GM12878 (cell line): ENCODE measurements around the gene IGSF1.

Source experiments
- CBFB ChIP-seq: IDR thresholded peaks from 2 replicates; pipeline ENCODE4 v1.6.1; 2016; ENCODE audit warnings: antibody characterized with exemption, low read depth
- CEBPB ChIP-seq, 2 experiments: fragments of 150-350 bp in 1 of 2; IDR thresholded peaks; 2 replicates each; pipeline ENCODE4 v1.6.1; 2012 to 2014; ENCODE audit warnings: low read depth in 2 of 2, low read length in 2 of 2, borderline replicate concordance in 1 of 2, inconsistent platforms in 1 of 2
- E2F4 ChIP-seq: IDR thresholded peaks from 2 replicates; pipeline ENCODE4 v1.6.1; 2012; ENCODE audit warnings: low read depth, low read length, improper control_type of control experiment
- EZH2 ChIP-seq: IDR thresholded peaks from 2 replicates; pipeline ENCODE4 v1.6.1; 2012; ENCODE audit warnings: low read depth, mild to moderate bottlenecking, control low read depth, inconsistent platforms, low read length, borderline replicate concordance; ENCODE audit not compliant: control insufficient read depth
- MAX ChIP-seq: IDR thresholded peaks from 2 replicates; pipeline ENCODE4 v1.6.1; 2012; ENCODE audit warnings: low read depth, low read length, improper control_type of control experiment
- POLR2A ChIP-seq: IDR thresholded peaks from 2 replicates; pipeline ENCODE4 v1.6.1; 2011; ENCODE audit warnings: low read depth, mild to moderate bottlenecking, low read length
- POU2F2 ChIP-seq: IDR thresholded peaks from 3 replicates; pipeline ENCODE4 v1.6.1; 2011; ENCODE audit warnings: low read depth, mild to moderate bottlenecking, low read length, borderline replicate concordance
- SPI1 ChIP-seq: IDR thresholded peaks from 2 replicates; pipeline ENCODE4 v1.6.1; 2011; ENCODE audit warnings: low read depth, mild to moderate bottlenecking, low read length, moderate library complexity, borderline replicate concordance; ENCODE audit not compliant: insufficient read depth
- SREBF1 ChIP-seq: IDR thresholded peaks from 2 replicates; pipeline ENCODE4 v1.6.1; 2012; ENCODE audit warnings: mild to moderate bottlenecking, low read length
- YBX1 ChIP-seq: fragments of 450-650 bp; IDR thresholded peaks from 2 replicates; pipeline ENCODE4 v1.6.1; 2016; ENCODE audit warnings: antibody characterized with exemption
- ZBTB11 ChIP-seq: fragments of 450-650 bp; formaldehyde crosslinking; IDR thresholded peaks from 2 replicates; pipeline ENCODE4 v1.5.0; 2022; ENCODE audit warnings: mild to moderate bottlenecking, missing genetic modification characterization
- ZNF217 ChIP-seq: fragments of 450-650 bp; IDR thresholded peaks from 2 replicates; pipeline ENCODE4 v1.6.1; 2017; ENCODE audit warnings: antibody characterized with exemption, mild to moderate bottlenecking
- TF ChIP-seq, protein P1 (sequence below): IDR thresholded peaks from 2 replicates; pipeline ENCODE4 v1.6.1; 2011; ENCODE audit warnings: borderline replicate concordance, low read depth, mild to moderate bottlenecking, moderate library complexity, mixed read lengths, low read length; ENCODE audit not compliant: insufficient read depth; ENCODE audit errors: extremely low read length
- TF ChIP-seq, protein P2 (sequence below): fragments of 450-650 bp; IDR thresholded peaks from 2 replicates; pipeline ENCODE4 v1.6.1; 2018; ENCODE audit warnings: mild to moderate bottlenecking, low read depth, moderate library complexity; ENCODE audit not compliant: partially characterized antibody

- TF ChIP-seq CEBPB (IDR thresholded peaks at IDR 0.05; ENCODE audit: borderline replicate concordance in 1 of 2, low read depth in 2 of 2, low read length in 2 of 2): no peak
- TF ChIP-seq, protein P1, sequence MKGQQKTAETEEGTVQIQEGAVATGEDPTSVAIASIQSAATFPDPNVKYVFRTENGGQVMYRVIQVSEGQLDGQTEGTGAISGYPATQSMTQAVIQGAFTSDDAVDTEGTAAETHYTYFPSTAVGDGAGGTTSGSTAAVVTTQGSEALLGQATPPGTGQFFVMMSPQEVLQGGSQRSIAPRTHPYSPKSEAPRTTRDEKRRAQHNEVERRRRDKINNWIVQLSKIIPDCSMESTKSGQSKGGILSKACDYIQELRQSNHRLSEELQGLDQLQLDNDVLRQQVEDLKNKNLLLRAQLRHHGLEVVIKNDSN: no peak
- TF ChIP-seq MAX: no peak
- no peak for TF ChIP-seq SREBF1
- no peak for TF ChIP-seq CBFB
- TF ChIP-seq SPI1: no peak
- no peak for TF ChIP-seq E2F4
- no peak for TF ChIP-seq POU2F2
- TF ChIP-seq ZBTB11 (CRISPR knock-in tag): no peak
- TF ChIP-seq ZNF217: no peak
- no peak for TF ChIP-seq EZH2
- no peak for TF ChIP-seq POLR2A
- TF ChIP-seq YBX1: no peak
- TF ChIP-seq, protein P2, sequence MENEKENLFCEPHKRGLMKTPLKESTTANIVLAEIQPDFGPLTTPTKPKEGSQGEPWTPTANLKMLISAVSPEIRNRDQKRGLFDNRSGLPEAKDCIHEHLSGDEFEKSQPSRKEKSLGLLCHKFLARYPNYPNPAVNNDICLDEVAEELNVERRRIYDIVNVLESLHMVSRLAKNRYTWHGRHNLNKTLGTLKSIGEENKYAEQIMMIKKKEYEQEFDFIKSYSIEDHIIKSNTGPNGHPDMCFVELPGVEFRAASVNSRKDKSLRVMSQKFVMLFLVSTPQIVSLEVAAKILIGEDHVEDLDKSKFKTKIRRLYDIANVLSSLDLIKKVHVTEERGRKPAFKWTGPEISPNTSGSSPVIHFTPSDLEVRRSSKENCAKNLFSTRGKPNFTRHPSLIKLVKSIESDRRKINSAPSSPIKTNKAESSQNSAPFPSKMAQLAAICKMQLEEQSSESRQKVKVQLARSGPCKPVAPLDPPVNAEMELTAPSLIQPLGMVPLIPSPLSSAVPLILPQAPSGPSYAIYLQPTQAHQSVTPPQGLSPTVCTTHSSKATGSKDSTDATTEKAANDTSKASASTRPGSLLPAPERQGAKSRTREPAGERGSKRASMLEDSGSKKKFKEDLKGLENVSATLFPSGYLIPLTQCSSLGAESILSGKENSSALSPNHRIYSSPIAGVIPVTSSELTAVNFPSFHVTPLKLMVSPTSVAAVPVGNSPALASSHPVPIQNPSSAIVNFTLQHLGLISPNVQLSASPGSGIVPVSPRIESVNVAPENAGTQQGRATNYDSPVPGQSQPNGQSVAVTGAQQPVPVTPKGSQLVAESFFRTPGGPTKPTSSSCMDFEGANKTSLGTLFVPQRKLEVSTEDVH: no peak
These were observed 53.1 kb downstream of the IGSF1 start for GRCh38 chrX:131235768-131236545.
